ENCODE measurements around the gene GAS2L2. TPM values are rescaled to one million over a fixed set of nuclear protein-coding genes. Genes with fewer than 3 reads are reported as not detected.

Gene GAS2L2
- 0.05 and 0.17 TPM in 2 replicates for total RNA-seq

- DNase-seq = peak; percentile 29
These were observed at the start of gene GAS2L2 for GRCh38 chr17:35752945-35753764. Gene GAS2L2 (minus strand): TSS chr17:35753239. CDS start chr17:35752850, 389 bp downstream.

- peak; percentile 100 for DNase-seq
These were observed 48.7 kb upstream of the GAS2L2 start for GRCh38 chr17:35801583-35802224.

GRCh38 chr17:35799942-35800341 is 46.9 kb upstream of the GAS2L2 start:
- peak; percentile 59 for DNase-seq

GRCh38 chr17:35797918-35798317 is 44.9 kb upstream of the GAS2L2 start:
- DNase-seq = no peak

GRCh38 chr17:35797370-35797769 is 44.3 kb upstream of the GAS2L2 start:
- no peak for DNase-seq

- DNase-seq = no peak
These were observed 43.9 kb upstream of the GAS2L2 start for GRCh38 chr17:35796942-35797341.

- DNase-seq = no peak
These were observed 42.8 kb upstream of the GAS2L2 start for GRCh38 chr17:35795871-35796265.

GRCh38 chr17:35795007-35795870 is 42.2 kb upstream of the GAS2L2 start, which contains the start of gene MMP28:
Gene MMP28 (minus strand): TSS chr17:35795641. CDS start chr17:35795377, 264 bp downstream.
- peak; percentile 45 for DNase-seq

- DNase-seq = no peak
These were observed 40.2 kb upstream of the GAS2L2 start for GRCh38 chr17:35793257-35793656.

GRCh38 chr17:35791681-35792350 is 38.8 kb upstream of the GAS2L2 start:
- no peak for DNase-seq

GRCh38 chr17:35790841-35791240 is 37.8 kb upstream of the GAS2L2 start:
- no peak for DNase-seq

GRCh38 chr17:35788477-35789368 is 35.7 kb upstream of the GAS2L2 start:
- DNase-seq = no peak

- no peak for DNase-seq
These were observed 33.9 kb upstream of the GAS2L2 start for GRCh38 chr17:35786941-35787432.

- DNase-seq = no peak
These were observed 31.9 kb upstream of the GAS2L2 start for GRCh38 chr17:35784895-35785294.

GRCh38 chr17:35780950-35781349 is 27.9 kb upstream of the GAS2L2 start:
- DNase-seq = no peak

- no peak for DNase-seq
These were observed 25.7 kb upstream of the GAS2L2 start for GRCh38 chr17:35778641-35779196.

- no peak for DNase-seq
These were observed 22.5 kb upstream of the GAS2L2 start for GRCh38 chr17:35775583-35775982.

GRCh38 chr17:35775039-35775438 is 22.0 kb upstream of the GAS2L2 start:
- DNase-seq = no peak

GRCh38 chr17:35774499-35774898 is 21.5 kb upstream of the GAS2L2 start:
- no peak for DNase-seq

- DNase-seq = no peak
These were observed 20.8 kb upstream of the GAS2L2 start for GRCh38 chr17:35773679-35774425.

Data from dermis blood vessel endothelial cell (primary cell).